NB4 (cell line): ENCODE measurements around the gene CMIP.
A peak's percentile ranks its signal among the peaks of the same experiment; 100 is the strongest.

Source experiments
- DNase-seq: peaks from one replicate; pipeline ENCODE4 v3.0.0; 2010; ENCODE audit warnings: low read depth
- H3K4me3 ChIP-seq: one replicate; pipeline ENCODE4 v1.5.1; 2011; ENCODE audit warnings: mild to moderate bottlenecking, low read depth, low read length, moderate library complexity
- CTCF ChIP-seq: IDR thresholded peaks from one replicate; pipeline ENCODE4 v1.5.1; 2012; ENCODE audit warnings: low read depth, low read length
- MAX ChIP-seq: IDR thresholded peaks from 2 replicates; pipeline ENCODE4 v1.6.1; 2011; ENCODE audit warnings: low read depth, low read length
- MYC ChIP-seq: IDR thresholded peaks from 2 replicates; pipeline ENCODE4 v1.6.1; 2011; ENCODE audit warnings: low read depth, low read length
- POLR2A ChIP-seq: IDR thresholded peaks from 2 replicates; pipeline ENCODE4 v1.6.1; 2011; ENCODE audit warnings: mild to moderate bottlenecking; ENCODE audit not compliant: insufficient read length; ENCODE audit errors: extremely low read depth

The CMIP gene

GRCh38 chr16:81527477-81528178, 83.0 kb downstream of the CMIP start:
- no peak for DNase-seq
- no peak for TF ChIP-seq MAX
- no peak overlapping the region for H3K4me3 ChIP-seq

- TF ChIP-seq MAX (no peak), CTCF (peak; percentile 4)
- H3K4me3 ChIP-seq, result no peak overlapping the region
- DNase-seq, result no peak
These were observed 83.6 kb downstream of the CMIP start for GRCh38 chr16:81528256-81528655.

GRCh38 chr16:81530296-81530721, 85.7 kb downstream of the CMIP start:
- H3K4me3 ChIP-seq, result no peak overlapping the region
- TF ChIP-seq CTCF (no peak), POLR2A (no peak), MAX (no peak), MYC (no peak)
- no peak for DNase-seq

GRCh38 chr16:81530814-81531213, 86.2 kb downstream of the CMIP start:
- no peak for DNase-seq
- no peak for TF ChIP-seq MAX

GRCh38 chr16:81531419-81531821, 86.8 kb downstream of the CMIP start:
- H3K4me3 ChIP-seq, result no peak overlapping the region
- TF ChIP-seq POLR2A (no peak), CTCF (no peak), MAX (no peak), MYC (no peak)
- no peak for DNase-seq

More at GRCh38 chr16:81530814-81531213, 86.2 kb downstream of the CMIP start:
- H3K4me3 ChIP-seq, result no peak overlapping the region

GRCh38 chr16:81532491-81533174, 88.0 kb downstream of the CMIP start:
- no peak overlapping the region for H3K4me3 ChIP-seq
- TF ChIP-seq CTCF (no peak), MYC (no peak), POLR2A (no peak), MAX (no peak)
- DNase-seq, result no peak
